ENCODE results near the gene CRTC3.

- TF ChIP-seq CTCF (IDR thresholded peaks at IDR 0.05; ENCODE audit: extremely low read depth in 1 of 2, insufficient read depth in 1 of 2, low read depth in 1 of 2, low read length in 2 of 2) (no peak), POLR2AphosphoS5 (IDR thresholded peaks at IDR 0.05; ENCODE audit: insufficient read depth, low read depth, low read length) (no peak), POLR2A (IDR thresholded peaks at IDR 0.05; ENCODE audit: low read depth, low read length) (no peak), EZH2 (IDR thresholded peaks at IDR 0.05; ENCODE audit: borderline replicate concordance, low read depth, low read length, severe bottlenecking) (no peak), MYC (IDR thresholded peaks at IDR 0.05; ENCODE audit: low read depth, low read length) (no peak), FOS (IDR thresholded peaks at IDR 0.05; ENCODE audit: borderline replicate concordance, insufficient read depth, low read length) (no peak)
Measured at GRCh38 chr15:90539789-90540188, 10.1 kb downstream of the CRTC3 start.
